B cell (primary cell): ENCODE results near the gene NEGR1. TPM values are rescaled to one million over a fixed set of nuclear protein-coding genes. Genes with fewer than 3 reads are reported as not detected.

Experiments used
- ATAC-seq: fragments of 200-7000 bp; cut with Tn5 transposase; one replicate; pipeline ENCODE4 v1.10.0; 2021; ENCODE audit warnings: low read depth, mild to moderate bottlenecking, moderate number of reproducible peaks, moderate library complexity
- CTCF ChIA-PET: fragments of 350-600 bp; sonication (Branson Sonifier 250); formaldehyde crosslinking; loops from one replicate; lab custom pipeline; 2021; ENCODE audit warnings: antibody characterized with exemption, inconsistent platforms; lab: Charles Lee
- POLR2A ChIA-PET: fragments of 350-600 bp; sonication (Branson Sonifier 250); formaldehyde crosslinking; loops from one replicate; lab custom pipeline; 2021; ENCODE audit warnings: antibody characterized with exemption; lab: Charles Lee
- DNase-seq: peaks from one replicate; pipeline ENCODE4 v3.0.0; 2013
- H2AFZ ChIP-seq: 2 replicates; pipeline ENCODE4 v1.6.1; 2012; ENCODE audit warnings: mild to moderate bottlenecking, low read depth, low read length; ENCODE audit not compliant: insufficient read depth, poor library complexity, severe bottlenecking
- H3K27ac ChIP-seq, 2 donors: 1 replicate in 1 of 2; 2 replicates in 1 of 2; pipeline ENCODE4 v1.5.1; 2012 to 2013; ENCODE audit warnings: low read length in 2 of 2, mild to moderate bottlenecking in 2 of 2, moderate library complexity in 1 of 2
- H3K27me3 ChIP-seq, 4 experiments: fragments of 200-600 bp in 1 of 4; sonication (generic) in 1 of 4; replicated peaks in 1 of 4; 1 replicate in 2 of 4; 2 replicates in 2 of 4; pipeline versions ENCODE4 v1.6.1 to v1.7.0; 2013 to 2016; ENCODE audit warnings: low read length in 3 of 4, mild to moderate bottlenecking in 2 of 4, mixed read lengths in 1 of 4, moderate library complexity in 1 of 4; ENCODE audit not compliant: insufficient read depth in 4 of 4, control insufficient read depth in 3 of 4; ENCODE audit errors: control extremely low read depth in 1 of 4
- H3K36me3 ChIP-seq, 2 experiments: replicated peaks in 1 of 2; 1 replicate in 1 of 2; 2 replicates in 1 of 2; pipeline versions ENCODE4 v1.6.1 to v1.7.1; 2013; ENCODE audit warnings: low read length in 1 of 2; ENCODE audit not compliant: insufficient read depth in 2 of 2, control insufficient read depth in 1 of 2; ENCODE audit errors: control extremely low read depth in 1 of 2, extremely low read depth in 1 of 2
- H3K4me1 ChIP-seq, 2 donors: fragments of 200-600 bp in 1 of 2; sonication (generic) in 1 of 2; 1 replicate in 1 of 2; 2 replicates in 1 of 2; pipeline versions ENCODE4 v1.5.1 to v1.6.1; 2013 to 2017; ENCODE audit warnings: low read length in 2 of 2; ENCODE audit not compliant: control insufficient read depth in 2 of 2, insufficient read depth in 2 of 2
- H3K4me2 ChIP-seq: replicated peaks from 2 replicates; pipeline ENCODE3; 2012; ENCODE audit warnings: mild to moderate bottlenecking, low read depth, low read length; ENCODE audit not compliant: poor library complexity, severe bottlenecking
- H3K4me3 ChIP-seq, 5 experiments: fragments of 200-600 bp in 1 of 5; sonication (generic) in 1 of 5; 1 replicate in 3 of 5; 2 replicates in 2 of 5; pipeline versions ENCODE4 v1.5.1 to v1.7.0; 2011 to 2016; ENCODE audit warnings: low read length in 4 of 5, mild to moderate bottlenecking in 4 of 5, low read depth in 2 of 5, control low read depth in 1 of 5, moderate library complexity in 1 of 5; ENCODE audit not compliant: insufficient read depth in 1 of 5; ENCODE audit errors: control extremely low read depth in 1 of 5, extremely low read depth in 1 of 5
- H3K79me2 ChIP-seq: fragments of 200-600 bp; sonication (generic); one replicate; pipeline ENCODE4 v1.6.0; 2016; ENCODE audit warnings: low read length; ENCODE audit not compliant: control insufficient read depth, insufficient read depth
- H3K9ac ChIP-seq: fragments of 200-600 bp; sonication (generic); 2 replicates; pipeline ENCODE4 v1.6.1; 2017; ENCODE audit warnings: mild to moderate bottlenecking, low read length, moderate library complexity
- H3K9me3 ChIP-seq, 3 donors: one replicate each; pipeline versions ENCODE4 v1.6.1 to v1.7.1; 2013; ENCODE audit warnings: low read length in 2 of 3; ENCODE audit not compliant: control insufficient read depth in 2 of 3, insufficient read depth in 1 of 3; ENCODE audit errors: control extremely low read depth in 1 of 3
- H4K20me1 ChIP-seq: 2 replicates; pipeline ENCODE4 v1.6.0; 2012; ENCODE audit warnings: mild to moderate bottlenecking, low read length; ENCODE audit not compliant: insufficient read depth, control insufficient read depth, poor library complexity, severe bottlenecking
- H3K27ac Mint-ChIP-seq: one replicate; pipeline ENCODE4 v1.8.0; 2021; ENCODE audit warnings: mixed read lengths
- H3K27me3 Mint-ChIP-seq: one replicate; pipeline ENCODE4 v1.8.0; 2021; ENCODE audit warnings: mixed read lengths
- H3K4me1 Mint-ChIP-seq: one replicate; pipeline ENCODE4 v1.8.0; 2021; ENCODE audit warnings: mixed read lengths
- H3K4me3 Mint-ChIP-seq: one replicate; pipeline ENCODE4 v1.8.0; 2021; ENCODE audit warnings: mixed read lengths
- H3K9me3 Mint-ChIP-seq: one replicate; pipeline ENCODE4 v1.8.0; 2022; ENCODE audit warnings: mixed read lengths; ENCODE audit not compliant: insufficient read depth
- CTCF ChIP-seq: fragments of 200-600 bp; IDR thresholded peaks from one replicate; pipeline ENCODE4 v1.8.0; 2022; ENCODE audit warnings: antibody characterized with exemption, mild to moderate bottlenecking
- EZH2 ChIP-seq: IDR thresholded peaks from 2 replicates; pipeline ENCODE4 v1.6.1; 2012; ENCODE audit warnings: borderline replicate concordance, low read depth, mild to moderate bottlenecking, moderate library complexity, low read length; ENCODE audit not compliant: insufficient read depth, poor library complexity, severe bottlenecking
- WGBS: methylation state at CpG from one replicate; pipeline ENCODE4 v1.1.5; 2013; ENCODE audit warnings: missing lambda C conversion rate; ENCODE audit not compliant: insufficient coverage; 5-methylcytosine and 5-hydroxymethylcytosine counted together
- intact Hi-C: fragments of 100-400 bp; cut with micrococcal nuclease; formaldehyde crosslinking; loops from one replicate; pipeline ENCODE4 v1.10.0; 2022
- polyA plus RNA-seq: library from polyadenylated mRNA; depleted of rRNA; stranded (reverse); fragments of >200 nt; gene quantifications from 2 replicates; pipeline ENCODE4 v1.2.3, GENCODE V29; 2012
- total RNA-seq, 2 donors: library from RNA; stranded (reverse); fragments of 120-200 nt in 1 of 2; gene quantifications; 1 replicate in 1 of 2; 2 replicates in 1 of 2; pipeline versions ENCODE4 v1.2.3 to v1.2.4, GENCODE V29; 2013 to 2022

NEGR1 gene
- total and polyA plus RNA-seq, 2 donors (not counting 1 experiment from before 2014, with no cell fraction given): 0.01 TPM; not detected in 1

- H3K27me3 Mint-ChIP-seq: no peaks in the 10 kb centered on the region
- Histone ChIP-seq H3K4me3 (no peak overlapping the region), H4K20me1 (no peaks in the 10 kb centered on the region), H3K79me2 (no peaks in the 10 kb centered on the region), H3K27ac (no peak overlapping the region), H3K4me2 (no peak overlapping the region), H3K36me3 (no peaks in the 10 kb centered on the region), H3K9ac (no peak overlapping the region), H3K4me1 (no peaks in the 10 kb centered on the region), H3K9me3 (no peaks in the 10 kb centered on the region), H3K27me3 (no peaks in the 10 kb centered on the region), H2AFZ (no peak overlapping the region)
- no CpG with 5 or more reads among the region's 2 CpGs for WGBS
- ATAC-seq (no peak), DNase-seq (no peak)
- no peaks in the 10 kb centered on the region for H3K4me1 Mint-ChIP-seq
- TF ChIP-seq EZH2 (no peak), CTCF (no peak)
- ChIA-PET POLR2A (no interaction called here), CTCF (no interaction called here)
- H3K4me3 Mint-ChIP-seq: no peak overlapping the region
- H3K27ac Mint-ChIP-seq: no peak overlapping the region
- no peaks in the 10 kb centered on the region for H3K9me3 Mint-ChIP-seq
- intact Hi-C loops: no loop called here
Observed at GRCh38 chr1:72262735-72263134, 19.6 kb downstream of the NEGR1 start.

DNA sequence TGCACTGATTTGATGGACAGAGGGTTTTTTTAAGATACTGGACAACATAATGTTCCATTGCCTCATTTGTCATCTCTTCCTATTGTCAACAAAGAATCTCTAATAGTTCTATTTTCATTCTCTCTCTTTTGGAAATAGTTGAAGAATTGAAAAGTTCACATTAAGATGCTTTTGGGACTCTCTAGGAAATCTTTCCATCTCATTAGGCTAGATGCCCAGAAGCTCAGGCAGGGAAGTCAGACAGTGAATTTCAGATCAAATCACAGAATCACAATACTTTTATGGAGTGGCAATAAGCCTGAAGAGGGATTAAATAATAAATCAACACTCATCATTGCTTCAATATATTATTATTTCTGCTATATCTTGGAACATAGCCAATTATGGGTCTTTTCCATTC, 29.2 kb downstream of the NEGR1 start:
- Histone ChIP-seq H3K27me3 (no peaks in the 10 kb centered on the region), H3K9ac (no peak overlapping the region), H3K79me2 (no peaks in the 10 kb centered on the region), H4K20me1 (no peaks in the 10 kb centered on the region), H3K36me3 (no peaks in the 10 kb centered on the region), H2AFZ (no peak overlapping the region), H3K4me3 (no peak overlapping the region), H3K27ac (no peak overlapping the region), H3K9me3 (no peaks in the 10 kb centered on the region), H3K4me1 (no peaks in the 10 kb centered on the region), H3K4me2 (no peak overlapping the region)
- H3K4me3 Mint-ChIP-seq: no peak overlapping the region
- CTCF ChIA-PET: no interaction called here
- TF ChIP-seq CTCF (no peak), EZH2 (no peak)
- intact Hi-C loops: no loop called here
- peaks cover 4% of the 10 kb centered on the region for H3K9me3 Mint-ChIP-seq
- DNase-seq (no peak), ATAC-seq (no peak)
- POLR2A ChIA-PET: no interaction called here
- no peaks in the 10 kb centered on the region for H3K27me3 Mint-ChIP-seq
- H3K4me1 Mint-ChIP-seq: no peaks in the 10 kb centered on the region
- no peak overlapping the region for H3K27ac Mint-ChIP-seq
